ENCODE measurements around the gene PLK5. TPM values are rescaled to one million over a fixed set of nuclear protein-coding genes. Genes with fewer than 3 reads are reported as not detected.

The PLK5 gene
- total and polyA plus RNA-seq, 4 donors, result 0.03 TPM; not detected in 3

DNA sequence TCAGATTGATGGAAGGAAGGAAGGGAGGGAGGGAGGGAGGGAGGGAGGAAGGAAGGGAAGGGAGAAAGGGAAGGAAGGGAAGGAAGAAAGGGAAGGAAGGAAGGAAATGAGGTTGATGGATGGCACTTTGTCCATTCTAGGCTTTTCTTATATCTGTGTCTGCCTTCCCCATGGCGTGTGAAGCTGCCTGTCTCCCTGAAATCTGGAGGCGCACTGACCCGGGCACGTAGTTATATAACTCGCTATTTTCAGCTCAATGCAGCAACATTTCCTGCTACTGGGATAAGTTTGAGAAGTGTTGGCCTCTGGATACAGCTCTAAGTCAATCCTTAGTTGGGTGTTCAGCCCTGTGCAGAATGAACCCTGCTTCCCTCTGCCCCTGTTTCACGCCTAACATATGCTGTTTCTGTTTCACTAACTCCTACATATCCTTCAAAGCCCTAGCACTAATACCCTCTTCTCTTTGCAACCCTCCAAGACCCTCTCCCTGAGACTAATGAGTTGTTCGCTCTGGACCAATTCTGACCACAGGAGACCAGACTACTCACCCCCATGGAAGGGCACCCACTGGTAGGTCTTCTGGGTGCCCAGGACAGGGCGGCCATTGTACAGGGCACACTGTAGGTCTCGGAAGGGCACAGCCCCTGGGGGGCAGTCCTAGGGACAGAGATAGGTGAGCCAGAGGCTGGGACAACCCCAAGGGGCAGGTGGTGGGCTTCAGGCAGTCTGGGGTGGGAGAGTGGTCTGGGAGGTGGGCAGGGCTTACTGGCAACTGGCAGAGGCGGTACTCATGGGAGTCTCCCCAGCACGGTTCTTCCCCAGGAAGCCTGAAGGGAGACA is 14.1 kb upstream of the PLK5 start:
- Histone ChIP-seq H3K27ac (ENCODE audit: low read depth in 1 of 2, low read length in 2 of 2) (no peak overlapping the region), H3K9me3 (ENCODE audit: control insufficient read depth in 4 of 4, low read length in 3 of 4) (no peaks in the 10 kb centered on the region), H3K36me3 (ENCODE audit: control insufficient read depth in 4 of 4, insufficient read depth in 3 of 4, low read depth in 1 of 4, low read length in 3 of 4) (no peaks in the 10 kb centered on the region), H3K4me1 (ENCODE audit: control insufficient read depth in 4 of 4, insufficient read depth in 4 of 4, low read length in 3 of 4) (peaks cover 3 to 25% (median 15%) of the 10 kb centered on the region in 4 donors), H3K9ac (ENCODE audit: low read depth in 1 of 2, low read length in 2 of 2) (no peak overlapping the region), H3K4me3 (ENCODE audit: low read depth in 1 of 3, low read length in 3 of 3) (no peak overlapping the region), H3K27me3 (ENCODE audit: control insufficient read depth in 4 of 4, insufficient read depth in 4 of 4, low read length in 3 of 4) (peaks cover 0 to 1% (median 0%) of the 10 kb centered on the region in 4 donors)
- TF ChIP-seq NR2F2 (IDR thresholded peaks at IDR 0.05) (no peak), TAF1 (conservative IDR thresholded peaks at IDR 0.05) (no peak)
- TF ChIP-seq, protein P1, sequence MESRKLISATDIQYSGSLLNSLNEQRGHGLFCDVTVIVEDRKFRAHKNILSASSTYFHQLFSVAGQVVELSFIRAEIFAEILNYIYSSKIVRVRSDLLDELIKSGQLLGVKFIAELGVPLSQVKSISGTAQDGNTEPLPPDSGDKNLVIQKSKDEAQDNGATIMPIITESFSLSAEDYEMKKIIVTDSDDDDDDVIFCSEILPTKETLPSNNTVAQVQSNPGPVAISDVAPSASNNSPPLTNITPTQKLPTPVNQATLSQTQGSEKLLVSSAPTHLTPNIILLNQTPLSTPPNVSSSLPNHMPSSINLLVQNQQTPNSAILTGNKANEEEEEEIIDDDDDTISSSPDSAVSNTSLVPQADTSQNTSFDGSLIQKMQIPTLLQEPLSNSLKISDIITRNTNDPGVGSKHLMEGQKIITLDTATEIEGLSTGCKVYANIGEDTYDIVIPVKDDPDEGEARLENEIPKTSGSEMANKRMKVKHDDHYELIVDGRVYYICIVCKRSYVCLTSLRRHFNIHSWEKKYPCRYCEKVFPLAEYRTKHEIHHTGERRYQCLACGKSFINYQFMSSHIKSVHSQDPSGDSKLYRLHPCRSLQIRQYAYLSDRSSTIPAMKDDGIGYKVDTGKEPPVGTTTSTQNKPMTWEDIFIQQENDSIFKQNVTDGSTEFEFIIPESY (IDR thresholded peaks at IDR 0.05), result no peak
- no peak for DNase-seq (ENCODE audit: low spot score)
- 62% methylated on average over 11 of the region's 11 CpGs for WGBS

DNA sequence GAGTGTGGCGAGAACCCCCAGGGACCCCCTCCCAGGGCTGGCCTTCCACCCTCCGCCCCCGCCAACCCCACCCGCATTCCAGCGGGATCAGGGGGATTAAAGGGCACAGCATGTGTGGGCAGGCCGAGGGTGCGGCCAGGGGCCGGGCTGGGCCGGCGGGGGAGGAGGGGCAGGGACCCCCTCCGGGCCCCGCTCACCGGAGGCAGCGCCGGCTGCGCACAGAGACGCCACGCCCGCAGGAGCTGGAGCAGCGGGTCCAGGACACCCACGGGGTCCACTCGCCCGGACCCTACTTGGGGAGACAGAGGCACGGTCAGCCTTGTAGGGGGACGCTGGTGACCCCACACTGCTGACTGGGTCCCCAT is 13.5 kb upstream of the PLK5 start:
- Histone ChIP-seq H3K4me3 (ENCODE audit: low read depth in 1 of 3, low read length in 3 of 3) (no peak overlapping the region), H3K36me3 (ENCODE audit: control insufficient read depth in 4 of 4, insufficient read depth in 3 of 4, low read depth in 1 of 4, low read length in 3 of 4) (no peaks in the 10 kb centered on the region), H3K27ac (ENCODE audit: low read depth in 1 of 2, low read length in 2 of 2) (no peak overlapping the region), H3K9me3 (ENCODE audit: control insufficient read depth in 4 of 4, low read length in 3 of 4) (no peaks in the 10 kb centered on the region), H3K9ac (ENCODE audit: low read depth in 1 of 2, low read length in 2 of 2) (no peak overlapping the region), H3K27me3 (ENCODE audit: control insufficient read depth in 4 of 4, insufficient read depth in 4 of 4, low read length in 3 of 4) (peaks cover 0 to 3% (median 0%) of the 10 kb centered on the region in 4 donors), H3K4me1 (ENCODE audit: control insufficient read depth in 4 of 4, insufficient read depth in 4 of 4, low read length in 3 of 4) (peaks cover 3 to 25% (median 15%) of the 10 kb centered on the region in 4 donors)
- WGBS, result 45% methylated on average over 25 of the region's 25 CpGs
- no peak for DNase-seq (ENCODE audit: low spot score)
- TF ChIP-seq RAD21 (IDR thresholded peaks at IDR 0.05) (no peak), TAF1 (conservative IDR thresholded peaks at IDR 0.05) (no peak), SP1 (IDR thresholded peaks at IDR 0.05) (no peak)

DNA sequence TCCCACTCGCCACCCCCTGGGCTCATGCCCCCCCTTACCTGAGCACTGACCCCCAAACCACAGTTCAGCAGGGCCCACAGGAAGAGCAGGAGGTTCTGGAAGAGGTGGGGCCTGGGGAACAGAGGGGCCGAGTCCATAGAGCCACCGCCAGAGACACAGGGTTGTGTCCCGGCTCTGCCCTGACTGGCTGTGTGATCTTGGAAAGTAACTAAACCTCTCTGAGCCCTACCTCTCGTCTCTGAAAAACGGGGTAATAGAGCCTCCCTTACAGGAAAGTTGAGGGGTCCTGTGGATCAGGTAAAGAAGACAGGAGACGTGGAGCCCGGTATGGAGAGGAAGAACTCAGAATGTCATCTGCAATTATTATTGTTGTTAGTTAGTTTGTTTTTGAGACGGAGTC is 13.1 kb upstream of the PLK5 start:
- Histone ChIP-seq H3K27me3 (ENCODE audit: control insufficient read depth in 4 of 4, insufficient read depth in 4 of 4, low read length in 3 of 4) (peaks cover 0 to 3% (median 0%) of the 10 kb centered on the region in 4 donors), H3K4me3 (ENCODE audit: low read depth in 1 of 3, low read length in 3 of 3) (no peak overlapping the region), H3K36me3 (ENCODE audit: control insufficient read depth in 4 of 4, insufficient read depth in 3 of 4, low read depth in 1 of 4, low read length in 3 of 4) (no peaks in the 10 kb centered on the region), H3K9ac (ENCODE audit: low read depth in 1 of 2, low read length in 2 of 2) (no peak overlapping the region), H3K4me1 (ENCODE audit: control insufficient read depth in 4 of 4, insufficient read depth in 4 of 4, low read length in 3 of 4) (peaks cover 3 to 25% (median 15%) of the 10 kb centered on the region in 4 donors), H3K27ac (ENCODE audit: low read depth in 1 of 2, low read length in 2 of 2) (no peak overlapping the region), H3K9me3 (ENCODE audit: control insufficient read depth in 4 of 4, low read length in 3 of 4) (no peaks in the 10 kb centered on the region)
- WGBS, result 41% methylated on average over 9 of the region's 9 CpGs
- DNase-seq (ENCODE audit: low spot score), result no peak
- TF ChIP-seq HNF4G (IDR thresholded peaks at IDR 0.05) (no peak), RAD21 (IDR thresholded peaks at IDR 0.05) (no peak), RXRA (IDR thresholded peaks at IDR 0.05) (no peak), FOXA1 (IDR thresholded peaks at IDR 0.05) (no peak), YY1 (IDR thresholded peaks at IDR 0.05) (no peak), FOXA2 (IDR thresholded peaks at IDR 0.05) (no peak), NR2F2 (IDR thresholded peaks at IDR 0.05) (no peak), HNF4A (conservative IDR thresholded peaks at IDR 0.05) (no peak), TAF1 (conservative IDR thresholded peaks at IDR 0.05) (no peak), JUND (IDR thresholded peaks at IDR 0.05) (no peak), EGR1 (IDR thresholded peaks at IDR 0.05; ENCODE audit: low read depth in 2 of 2) (no peak)
- TF ChIP-seq, protein P2, sequence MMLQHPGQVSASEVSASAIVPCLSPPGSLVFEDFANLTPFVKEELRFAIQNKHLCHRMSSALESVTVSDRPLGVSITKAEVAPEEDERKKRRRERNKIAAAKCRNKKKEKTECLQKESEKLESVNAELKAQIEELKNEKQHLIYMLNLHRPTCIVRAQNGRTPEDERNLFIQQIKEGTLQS (IDR thresholded peaks at IDR 0.05), result no peak
- TF ChIP-seq, protein P3, sequence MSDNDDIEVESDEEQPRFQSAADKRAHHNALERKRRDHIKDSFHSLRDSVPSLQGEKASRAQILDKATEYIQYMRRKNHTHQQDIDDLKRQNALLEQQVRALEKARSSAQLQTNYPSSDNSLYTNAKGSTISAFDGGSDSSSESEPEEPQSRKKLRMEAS (IDR thresholded peaks at IDR 0.05), result no peak
- TF ChIP-seq, protein P1 (IDR thresholded peaks at IDR 0.05), result no peak
- TF ChIP-seq, protein P4, sequence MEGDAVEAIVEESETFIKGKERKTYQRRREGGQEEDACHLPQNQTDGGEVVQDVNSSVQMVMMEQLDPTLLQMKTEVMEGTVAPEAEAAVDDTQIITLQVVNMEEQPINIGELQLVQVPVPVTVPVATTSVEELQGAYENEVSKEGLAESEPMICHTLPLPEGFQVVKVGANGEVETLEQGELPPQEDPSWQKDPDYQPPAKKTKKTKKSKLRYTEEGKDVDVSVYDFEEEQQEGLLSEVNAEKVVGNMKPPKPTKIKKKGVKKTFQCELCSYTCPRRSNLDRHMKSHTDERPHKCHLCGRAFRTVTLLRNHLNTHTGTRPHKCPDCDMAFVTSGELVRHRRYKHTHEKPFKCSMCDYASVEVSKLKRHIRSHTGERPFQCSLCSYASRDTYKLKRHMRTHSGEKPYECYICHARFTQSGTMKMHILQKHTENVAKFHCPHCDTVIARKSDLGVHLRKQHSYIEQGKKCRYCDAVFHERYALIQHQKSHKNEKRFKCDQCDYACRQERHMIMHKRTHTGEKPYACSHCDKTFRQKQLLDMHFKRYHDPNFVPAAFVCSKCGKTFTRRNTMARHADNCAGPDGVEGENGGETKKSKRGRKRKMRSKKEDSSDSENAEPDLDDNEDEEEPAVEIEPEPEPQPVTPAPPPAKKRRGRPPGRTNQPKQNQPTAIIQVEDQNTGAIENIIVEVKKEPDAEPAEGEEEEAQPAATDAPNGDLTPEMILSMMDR (IDR thresholded peaks at IDR 0.05; ENCODE audit: low read depth, low read length, missing input control), result no peak
- TF ChIP-seq, protein P5, sequence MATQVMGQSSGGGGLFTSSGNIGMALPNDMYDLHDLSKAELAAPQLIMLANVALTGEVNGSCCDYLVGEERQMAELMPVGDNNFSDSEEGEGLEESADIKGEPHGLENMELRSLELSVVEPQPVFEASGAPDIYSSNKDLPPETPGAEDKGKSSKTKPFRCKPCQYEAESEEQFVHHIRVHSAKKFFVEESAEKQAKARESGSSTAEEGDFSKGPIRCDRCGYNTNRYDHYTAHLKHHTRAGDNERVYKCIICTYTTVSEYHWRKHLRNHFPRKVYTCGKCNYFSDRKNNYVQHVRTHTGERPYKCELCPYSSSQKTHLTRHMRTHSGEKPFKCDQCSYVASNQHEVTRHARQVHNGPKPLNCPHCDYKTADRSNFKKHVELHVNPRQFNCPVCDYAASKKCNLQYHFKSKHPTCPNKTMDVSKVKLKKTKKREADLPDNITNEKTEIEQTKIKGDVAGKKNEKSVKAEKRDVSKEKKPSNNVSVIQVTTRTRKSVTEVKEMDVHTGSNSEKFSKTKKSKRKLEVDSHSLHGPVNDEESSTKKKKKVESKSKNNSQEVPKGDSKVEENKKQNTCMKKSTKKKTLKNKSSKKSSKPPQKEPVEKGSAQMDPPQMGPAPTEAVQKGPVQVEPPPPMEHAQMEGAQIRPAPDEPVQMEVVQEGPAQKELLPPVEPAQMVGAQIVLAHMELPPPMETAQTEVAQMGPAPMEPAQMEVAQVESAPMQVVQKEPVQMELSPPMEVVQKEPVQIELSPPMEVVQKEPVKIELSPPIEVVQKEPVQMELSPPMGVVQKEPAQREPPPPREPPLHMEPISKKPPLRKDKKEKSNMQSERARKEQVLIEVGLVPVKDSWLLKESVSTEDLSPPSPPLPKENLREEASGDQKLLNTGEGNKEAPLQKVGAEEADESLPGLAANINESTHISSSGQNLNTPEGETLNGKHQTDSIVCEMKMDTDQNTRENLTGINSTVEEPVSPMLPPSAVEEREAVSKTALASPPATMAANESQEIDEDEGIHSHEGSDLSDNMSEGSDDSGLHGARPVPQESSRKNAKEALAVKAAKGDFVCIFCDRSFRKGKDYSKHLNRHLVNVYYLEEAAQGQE (IDR thresholded peaks at IDR 0.05), result no peak
